ENCODE measurements around the gene RAB22A. TPM values are rescaled to one million over a fixed set of nuclear protein-coding genes. Genes with fewer than 3 reads are reported as not detected.
"Not testable (repeated sequence)": the region's sequence is repeated elsewhere in the genome, so short reads cannot be mapped to it uniquely, and the experiment has no call there.

Gene RAB22A
- total and polyA plus RNA-seq, 4 donors = 21.6 to 32.2 (median 23.4) TPM

- not testable (repeated sequence) for H3K27ac ChIP-seq (ENCODE audit: low read depth, low read length); DNase-seq (ENCODE audit: low read depth in 4 of 6, low spot score in 6 of 6)
- WGBS (ENCODE audit: insufficient coverage) = no CpG with 5 or more reads among the region's 26 CpGs
These were observed 105.3 kb downstream of the RAB22A start for GRCh38 chr20:58414786-58415185.

GRCh38 chr20:58416057-58416456, 106.5 kb downstream of the RAB22A start:
- WGBS (ENCODE audit: insufficient coverage) = no CpG with 5 or more reads among the region's 1 CpG
- Histone ChIP-seq H3K4me1 (ENCODE audit: control insufficient read depth, insufficient read depth, low read length) (no peaks in the 10 kb centered on the region), H3K36me3 (ENCODE audit: control insufficient read depth, insufficient read depth, low read length) (peaks cover 3% of the 10 kb centered on the region), H3K9me3 (ENCODE audit: control insufficient read depth, insufficient read depth, low read length) (no peaks in the 10 kb centered on the region), H3K27ac (ENCODE audit: low read depth, low read length) (no peak overlapping the region), H3K27me3 (ENCODE audit: control insufficient read depth, insufficient read depth, low read length) (no peaks in the 10 kb centered on the region), H3K4me3 (ENCODE audit: low read depth, low read length) (no peak overlapping the region)
- no peak for DNase-seq (ENCODE audit: low read depth in 4 of 6, low spot score in 6 of 6)

More at GRCh38 chr20:58414786-58415185, 105.3 kb downstream of the RAB22A start:
- H3K4me3 ChIP-seq (ENCODE audit: low read depth, low read length); H3K36me3 ChIP-seq (ENCODE audit: control insufficient read depth, insufficient read depth, low read length); H3K27me3 ChIP-seq (ENCODE audit: control insufficient read depth, insufficient read depth, low read length); H3K4me1 ChIP-seq (ENCODE audit: control insufficient read depth, insufficient read depth, low read length); H3K9me3 ChIP-seq (ENCODE audit: control insufficient read depth, insufficient read depth, low read length): not testable (repeated sequence)

- Histone ChIP-seq H3K36me3 (ENCODE audit: control insufficient read depth, insufficient read depth, low read length) (peaks cover 7% of the 10 kb centered on the region), H3K27ac (ENCODE audit: low read depth, low read length) (no peak overlapping the region), H3K9me3 (ENCODE audit: control insufficient read depth, insufficient read depth, low read length) (no peaks in the 10 kb centered on the region), H3K4me3 (ENCODE audit: low read depth, low read length) (no peak overlapping the region), H3K27me3 (ENCODE audit: control insufficient read depth, insufficient read depth, low read length) (no peaks in the 10 kb centered on the region), H3K4me1 (ENCODE audit: control insufficient read depth, insufficient read depth, low read length) (no peaks in the 10 kb centered on the region)
- DNase-seq (ENCODE audit: low read depth in 4 of 6, low spot score in 6 of 6) = no peak
- no CpG with 5 or more reads among the region's 2 CpGs for WGBS (ENCODE audit: insufficient coverage)
These were observed 107.3 kb downstream of the RAB22A start for GRCh38 chr20:58416835-58417234.

Other genes starting within 250 kb of the RAB22A start
- not detected for gene ANKRD60, start 81.1 kb upstream of the RAB22A start, total RNA-seq
- gene ANKRD60, start 81.1 kb upstream of the RAB22A start, polyA plus RNA-seq (ENCODE audit: insufficient read length in 2 of 2) = not detected
- gene VAPB, start 79.5 kb downstream of the RAB22A start, total RNA-seq = 10 to 100 TPM; 26.1 to 57.8 TPM
- gene VAPB, start 79.5 kb downstream of the RAB22A start, polyA plus RNA-seq (ENCODE audit: insufficient read length in 2 of 2) = 10 to 100 TPM; 55.4 to 64.3 TPM
- under 1 TPM; 0.11 to 0.20 TPM for gene APCDD1L, start 205.7 kb downstream of the RAB22A start, total RNA-seq
- gene APCDD1L, start 205.7 kb downstream of the RAB22A start, polyA plus RNA-seq (ENCODE audit: insufficient read length in 2 of 2) = under 1 TPM in 1 of 2 donors, not detected in 1; 0.32 TPM

All from spinal cord (tissue), 10 donors.